GM10248 (cell line): ENCODE data around the gene PGLYRP3.

Experiments used
- CTCF ChIA-PET: fragments of 300-600 bp; sonication (Branson Sonifier 250); formaldehyde crosslinking; extraction: SDS; loops from one replicate; lab custom pipeline; 2021; ENCODE audit warnings: antibody characterized with exemption; lab: Yijun Ruan, JAX
- POLR2A ChIA-PET: fragments of 350-650 bp; sonication (Branson Sonifier 250); formaldehyde crosslinking; extraction: SDS; loops from one replicate; lab custom pipeline; 2020; ENCODE audit warnings: antibody characterized with exemption; lab: Yijun Ruan, JAX
- DNase-seq: peaks from one replicate; pipeline ENCODE4 v3.0.0; 2012; ENCODE audit errors: extremely low spot score
- TF ChIP-seq, protein P1 (sequence below): IDR thresholded peaks from 2 replicates; pipeline ENCODE4 v1.5.1; 2012; ENCODE audit warnings: mild to moderate bottlenecking, low read depth; ENCODE audit errors: extremely low read depth, missing control alignments, control extremely low read depth

The PGLYRP3 gene

DNA sequence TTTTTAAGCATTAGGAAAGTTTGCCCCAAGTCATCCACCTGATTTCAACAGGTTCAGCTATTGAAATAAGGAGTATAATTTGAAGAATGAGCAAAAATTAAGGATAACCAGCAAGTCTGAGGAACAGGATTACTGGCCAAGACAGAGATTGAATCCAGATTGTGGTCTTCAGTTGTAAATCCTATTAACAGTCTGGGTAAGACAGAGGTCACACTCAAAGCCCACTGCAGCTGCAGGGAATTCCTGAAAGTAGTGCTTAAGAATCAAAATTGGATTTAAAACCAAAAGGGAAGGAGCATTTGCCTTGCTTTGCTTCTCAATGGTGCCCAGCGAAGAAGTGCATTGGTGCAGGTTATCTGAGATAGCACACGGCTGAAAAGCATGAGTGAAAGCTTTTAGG lies 59.7 kb downstream of the PGLYRP3 start:
- POLR2A ChIA-PET = no interaction called here
- CTCF ChIA-PET = interaction anchor here (1.0 to 2.5 kb wide), 9 partner anchors 9 to 283 kb away, joined by 3 to 19 read pairs (median 4); partner anchors contain the start of gene SPRR4
- no peak for DNase-seq
- TF ChIP-seq, protein P1, sequence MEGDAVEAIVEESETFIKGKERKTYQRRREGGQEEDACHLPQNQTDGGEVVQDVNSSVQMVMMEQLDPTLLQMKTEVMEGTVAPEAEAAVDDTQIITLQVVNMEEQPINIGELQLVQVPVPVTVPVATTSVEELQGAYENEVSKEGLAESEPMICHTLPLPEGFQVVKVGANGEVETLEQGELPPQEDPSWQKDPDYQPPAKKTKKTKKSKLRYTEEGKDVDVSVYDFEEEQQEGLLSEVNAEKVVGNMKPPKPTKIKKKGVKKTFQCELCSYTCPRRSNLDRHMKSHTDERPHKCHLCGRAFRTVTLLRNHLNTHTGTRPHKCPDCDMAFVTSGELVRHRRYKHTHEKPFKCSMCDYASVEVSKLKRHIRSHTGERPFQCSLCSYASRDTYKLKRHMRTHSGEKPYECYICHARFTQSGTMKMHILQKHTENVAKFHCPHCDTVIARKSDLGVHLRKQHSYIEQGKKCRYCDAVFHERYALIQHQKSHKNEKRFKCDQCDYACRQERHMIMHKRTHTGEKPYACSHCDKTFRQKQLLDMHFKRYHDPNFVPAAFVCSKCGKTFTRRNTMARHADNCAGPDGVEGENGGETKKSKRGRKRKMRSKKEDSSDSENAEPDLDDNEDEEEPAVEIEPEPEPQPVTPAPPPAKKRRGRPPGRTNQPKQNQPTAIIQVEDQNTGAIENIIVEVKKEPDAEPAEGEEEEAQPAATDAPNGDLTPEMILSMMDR = no peak

DNA sequence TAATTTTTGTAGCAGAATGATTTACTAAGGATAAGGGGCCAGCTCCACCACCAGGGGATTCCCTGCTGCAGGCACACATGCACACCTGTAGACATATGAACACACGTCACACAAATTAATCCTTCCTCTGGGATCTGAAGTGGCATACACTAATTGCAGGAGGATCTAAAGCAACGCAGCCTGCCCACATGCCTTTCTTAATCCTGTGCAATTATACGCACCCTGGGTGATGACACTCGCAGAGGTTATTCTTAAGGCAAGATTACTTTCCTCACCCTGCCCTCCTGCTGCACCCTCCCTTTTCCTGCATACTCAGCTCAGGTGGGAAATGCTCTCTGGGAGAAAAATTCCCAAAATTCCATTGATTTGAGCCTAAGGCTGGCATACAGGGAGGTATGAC lies 60.8 kb downstream of the PGLYRP3 start:
- ChIA-PET CTCF (interaction anchor here (0.8 to 1.6 kb wide), 2 partner anchors 10 to 13 kb away, joined by 3 to 5 read pairs; no protein-coding TSS in a partner anchor), POLR2A (no interaction called here)
- TF ChIP-seq, protein P1 = no peak
- no peak for DNase-seq

DNA sequence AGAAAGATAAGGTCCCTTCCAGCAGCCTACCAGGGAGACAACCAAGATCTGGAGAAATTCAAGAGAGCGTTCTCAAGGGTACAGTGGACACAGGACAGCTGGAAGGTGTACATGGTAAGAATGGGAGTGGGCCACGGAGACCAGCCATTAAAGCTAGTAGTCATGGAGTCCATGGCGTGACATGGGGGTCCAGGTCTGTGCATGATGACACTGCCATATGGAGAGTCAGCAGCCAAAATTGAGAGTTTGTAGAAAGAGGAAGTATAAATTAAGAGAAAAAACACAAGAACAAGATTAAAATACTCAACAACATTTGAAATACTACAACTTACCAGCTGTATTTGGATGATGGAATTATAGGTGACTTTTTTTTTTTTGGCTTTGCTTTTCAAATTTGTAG lies 61.2 kb downstream of the PGLYRP3 start:
- no peak for DNase-seq
- ChIA-PET POLR2A (no interaction called here), CTCF (interaction anchor here (0.8 to 1.6 kb wide), 2 partner anchors 10 to 12 kb away, joined by 3 to 5 read pairs; no protein-coding TSS in a partner anchor)
- TF ChIP-seq, protein P1 = no peak

DNA sequence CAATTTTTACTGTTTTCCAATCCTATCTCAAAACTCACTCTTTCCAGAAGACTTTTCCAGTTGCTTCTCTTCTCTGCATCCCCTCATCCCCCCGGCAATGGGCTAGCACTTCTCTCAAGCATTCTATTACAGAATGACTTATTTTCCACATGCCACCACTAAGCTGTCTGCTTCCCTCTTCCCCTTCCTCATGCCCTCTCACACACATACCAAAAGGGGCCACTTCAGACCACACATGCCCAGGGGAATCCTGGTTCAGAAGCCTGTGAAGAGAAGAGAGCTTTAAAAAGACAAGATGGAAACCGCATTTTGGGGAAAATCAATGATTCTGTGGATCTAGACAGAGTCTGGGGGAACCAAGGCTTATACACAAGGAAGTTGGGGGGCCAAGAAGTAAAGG lies 61.7 kb downstream of the PGLYRP3 start:
- DNase-seq = no peak
- POLR2A ChIA-PET = no interaction called here
- CTCF ChIA-PET = interaction anchor here (0.8 kb wide), 1 partner anchor 12 kb away, joined by 3 read pairs; no protein-coding TSS in a partner anchor
- TF ChIP-seq, protein P1 = no peak

DNA sequence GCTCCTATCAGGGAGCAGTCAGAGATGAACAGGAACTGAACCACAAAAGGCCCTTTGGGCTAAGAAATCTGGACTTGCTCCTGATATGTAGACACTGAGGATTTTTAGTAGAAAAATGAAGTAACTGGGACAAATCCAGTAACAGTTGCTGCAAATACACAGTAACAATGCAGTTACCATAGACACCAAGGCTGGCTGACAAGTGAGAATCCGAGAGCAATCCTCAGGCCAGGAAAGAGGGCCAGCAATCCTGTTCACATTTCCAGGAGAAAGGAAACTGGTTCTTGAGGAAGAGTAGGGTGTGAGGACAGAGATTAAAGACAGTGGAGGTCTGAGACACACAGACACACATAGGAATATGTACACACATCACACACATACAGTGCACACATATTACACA lies 62.6 kb downstream of the PGLYRP3 start:
- TF ChIP-seq, protein P1 = no peak
- CTCF ChIA-PET = interaction anchor here (1.0 kb wide), 1 partner anchor 10 kb away, joined by 3 read pairs; no protein-coding TSS in a partner anchor
- POLR2A ChIA-PET = no interaction called here
- DNase-seq = no peak

DNA sequence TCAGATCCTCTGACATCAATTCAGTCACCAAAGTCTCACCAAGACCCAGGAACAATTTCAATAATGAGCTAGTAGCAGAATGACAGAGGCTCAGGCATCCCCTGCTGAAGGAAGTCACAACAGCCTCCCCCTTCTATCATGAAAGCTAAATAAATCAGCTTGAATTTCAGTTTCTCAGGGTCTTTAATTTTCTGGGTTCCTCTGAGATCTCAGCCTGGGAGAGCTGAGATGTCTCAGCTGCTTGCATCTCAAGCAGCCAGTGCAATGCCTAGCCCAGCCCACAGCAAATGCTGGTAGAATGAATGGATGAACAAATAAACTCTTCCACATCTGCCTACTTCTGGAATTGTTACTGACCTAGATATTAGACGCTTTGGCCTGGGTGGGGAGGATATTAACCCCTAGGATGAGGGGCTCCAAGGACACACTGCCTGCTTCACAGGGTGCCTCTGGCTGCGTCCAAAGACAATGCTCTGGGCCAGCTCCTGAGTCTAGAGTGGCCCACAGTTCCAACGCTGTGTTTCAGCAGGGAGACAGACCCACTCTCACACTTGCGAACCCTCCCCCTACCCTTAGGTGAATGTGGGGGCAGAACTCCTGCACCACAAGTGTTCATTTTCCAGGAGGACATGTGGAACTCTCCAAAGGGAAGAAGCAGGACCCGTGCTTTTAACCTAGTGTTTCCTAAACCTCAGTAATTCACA lies 64.4 kb downstream of the PGLYRP3 start:
- ChIA-PET POLR2A (no interaction called here), CTCF (interaction anchor here (0.8 to 2.1 kb wide), 4 partner anchors 9 to 20 kb away, joined by 3 to 7 read pairs (median 4); partner anchors contain the start of gene LORICRIN)
- DNase-seq = no peak
- TF ChIP-seq, protein P1 = no peak
